ENCODE data around the gene OLFM4. TPM values are rescaled to one million over a fixed set of nuclear protein-coding genes. Genes with fewer than 3 reads are reported as not detected.

Gene OLFM4
- polyA plus RNA-seq, 2 of the 4 experiments (the other 2 are of a cell fraction), result not detected

DNA sequence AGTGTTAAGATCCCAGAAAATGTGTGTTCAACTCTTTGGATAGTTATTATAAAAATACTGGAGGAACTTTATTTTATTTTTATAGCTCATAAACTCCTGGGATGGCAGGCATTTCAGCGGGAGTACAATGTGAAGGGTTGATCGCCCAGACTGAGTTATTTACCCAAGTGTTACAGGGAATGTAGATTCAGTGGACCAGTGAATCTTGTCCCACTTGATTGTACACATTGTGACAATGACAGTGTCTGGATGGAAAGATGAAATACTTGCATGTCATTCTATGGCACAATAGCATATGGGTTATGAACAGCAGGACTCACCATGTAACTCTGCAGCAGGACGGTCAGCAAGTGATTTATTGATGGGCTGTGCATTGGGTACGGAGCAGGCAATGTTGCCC lies 20.3 kb downstream of the OLFM4 start:
- CTCF ChIA-PET, result no interaction called here
- no peak for TF ChIP-seq MYC (IDR thresholded peaks at IDR 0.05; ENCODE audit: borderline replicate concordance, low read length)
- POLR2A ChIA-PET, result no interaction called here
- no peak overlapping the region for H3K27ac ChIP-seq
- no peaks in the 10 kb centered on the region for H3K9me3 ChIP-seq
- H3K4me1 ChIP-seq, result no peaks in the 10 kb centered on the region
- no peak for ATAC-seq
- no peak overlapping the region for H3K4me3 ChIP-seq
- H3K4me2 ChIP-seq, result no peak overlapping the region
- WGBS (ENCODE audit: missing lambda C conversion rate), result 10% methylated on average over 4 of the region's 4 CpGs
- DNase-seq (ENCODE audit: low read depth in 1 of 2, low spot score in 1 of 2), result no peak
- no peak for FAIRE-seq

DNA sequence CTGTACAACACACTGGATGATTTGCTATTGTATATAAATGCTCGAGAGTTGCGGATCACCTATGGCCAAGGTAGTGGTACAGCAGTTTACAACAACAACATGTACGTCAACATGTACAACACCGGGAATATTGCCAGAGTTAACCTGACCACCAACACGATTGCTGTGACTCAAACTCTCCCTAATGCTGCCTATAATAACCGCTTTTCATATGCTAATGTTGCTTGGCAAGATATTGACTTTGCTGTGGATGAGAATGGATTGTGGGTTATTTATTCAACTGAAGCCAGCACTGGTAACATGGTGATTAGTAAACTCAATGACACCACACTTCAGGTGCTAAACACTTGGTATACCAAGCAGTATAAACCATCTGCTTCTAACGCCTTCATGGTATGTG lies 21.5 kb downstream of the OLFM4 start:
- POLR2A ChIA-PET, result no interaction called here
- H3K27ac ChIP-seq, result no peak overlapping the region
- no peak overlapping the region for H3K4me3 ChIP-seq
- ATAC-seq (no peak), DNase-seq (ENCODE audit: low read depth in 1 of 2, low spot score in 1 of 2) (no peak), FAIRE-seq (no peak)
- H3K9me3 ChIP-seq, result no peaks in the 10 kb centered on the region
- CTCF ChIA-PET, result no interaction called here
- no peak overlapping the region for H3K4me2 ChIP-seq
- TF ChIP-seq BHLHE40 (IDR thresholded peaks at IDR 0.05; ENCODE audit: low read depth, low read length), result no peak
- TF ChIP-seq, protein P1, sequence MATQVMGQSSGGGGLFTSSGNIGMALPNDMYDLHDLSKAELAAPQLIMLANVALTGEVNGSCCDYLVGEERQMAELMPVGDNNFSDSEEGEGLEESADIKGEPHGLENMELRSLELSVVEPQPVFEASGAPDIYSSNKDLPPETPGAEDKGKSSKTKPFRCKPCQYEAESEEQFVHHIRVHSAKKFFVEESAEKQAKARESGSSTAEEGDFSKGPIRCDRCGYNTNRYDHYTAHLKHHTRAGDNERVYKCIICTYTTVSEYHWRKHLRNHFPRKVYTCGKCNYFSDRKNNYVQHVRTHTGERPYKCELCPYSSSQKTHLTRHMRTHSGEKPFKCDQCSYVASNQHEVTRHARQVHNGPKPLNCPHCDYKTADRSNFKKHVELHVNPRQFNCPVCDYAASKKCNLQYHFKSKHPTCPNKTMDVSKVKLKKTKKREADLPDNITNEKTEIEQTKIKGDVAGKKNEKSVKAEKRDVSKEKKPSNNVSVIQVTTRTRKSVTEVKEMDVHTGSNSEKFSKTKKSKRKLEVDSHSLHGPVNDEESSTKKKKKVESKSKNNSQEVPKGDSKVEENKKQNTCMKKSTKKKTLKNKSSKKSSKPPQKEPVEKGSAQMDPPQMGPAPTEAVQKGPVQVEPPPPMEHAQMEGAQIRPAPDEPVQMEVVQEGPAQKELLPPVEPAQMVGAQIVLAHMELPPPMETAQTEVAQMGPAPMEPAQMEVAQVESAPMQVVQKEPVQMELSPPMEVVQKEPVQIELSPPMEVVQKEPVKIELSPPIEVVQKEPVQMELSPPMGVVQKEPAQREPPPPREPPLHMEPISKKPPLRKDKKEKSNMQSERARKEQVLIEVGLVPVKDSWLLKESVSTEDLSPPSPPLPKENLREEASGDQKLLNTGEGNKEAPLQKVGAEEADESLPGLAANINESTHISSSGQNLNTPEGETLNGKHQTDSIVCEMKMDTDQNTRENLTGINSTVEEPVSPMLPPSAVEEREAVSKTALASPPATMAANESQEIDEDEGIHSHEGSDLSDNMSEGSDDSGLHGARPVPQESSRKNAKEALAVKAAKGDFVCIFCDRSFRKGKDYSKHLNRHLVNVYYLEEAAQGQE (IDR thresholded peaks at IDR 0.05), result no peak
- TF ChIP-seq PHF8 (IDR thresholded peaks at IDR 0.05; ENCODE audit: borderline replicate concordance, low read depth), result no peak
- no peak for TF ChIP-seq RARB (CRISPR knock-in tag; IDR thresholded peaks at IDR 0.05)
- TF ChIP-seq, protein P2, sequence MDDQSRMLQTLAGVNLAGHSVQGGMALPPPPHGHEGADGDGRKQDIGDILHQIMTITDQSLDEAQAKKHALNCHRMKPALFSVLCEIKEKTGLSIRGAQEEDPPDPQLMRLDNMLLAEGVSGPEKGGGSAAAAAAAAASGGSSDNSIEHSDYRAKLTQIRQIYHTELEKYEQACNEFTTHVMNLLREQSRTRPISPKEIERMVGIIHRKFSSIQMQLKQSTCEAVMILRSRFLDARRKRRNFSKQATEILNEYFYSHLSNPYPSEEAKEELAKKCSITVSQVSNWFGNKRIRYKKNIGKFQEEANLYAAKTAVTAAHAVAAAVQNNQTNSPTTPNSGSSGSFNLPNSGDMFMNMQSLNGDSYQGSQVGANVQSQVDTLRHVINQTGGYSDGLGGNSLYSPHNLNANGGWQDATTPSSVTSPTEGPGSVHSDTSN (IDR thresholded peaks at IDR 0.05), result no peak
- no peak for TF ChIP-seq HOXA7 (CRISPR knock-in tag; IDR thresholded peaks at IDR 0.05)
- TF ChIP-seq HOXB13 (CRISPR knock-in tag; IDR thresholded peaks at IDR 0.05; ENCODE audit: low read depth), result no peak
- no peak for TF ChIP-seq ZSCAN20 (CRISPR knock-in tag; IDR thresholded peaks at IDR 0.05)
- no peak for TF ChIP-seq ZFP36 (IDR thresholded peaks at IDR 0.05; ENCODE audit: borderline replicate concordance, partially characterized antibody)
- no peak for TF ChIP-seq MAZ (IDR thresholded peaks at IDR 0.05; ENCODE audit: borderline replicate concordance, low read depth, low read length)
- TF ChIP-seq CHD2 (IDR thresholded peaks at IDR 0.05; ENCODE audit: low read length, partially characterized antibody), result no peak
- WGBS (ENCODE audit: missing lambda C conversion rate), result 12% methylated on average over 7 of the region's 7 CpGs
- no peaks in the 10 kb centered on the region for H3K4me1 ChIP-seq

DNA sequence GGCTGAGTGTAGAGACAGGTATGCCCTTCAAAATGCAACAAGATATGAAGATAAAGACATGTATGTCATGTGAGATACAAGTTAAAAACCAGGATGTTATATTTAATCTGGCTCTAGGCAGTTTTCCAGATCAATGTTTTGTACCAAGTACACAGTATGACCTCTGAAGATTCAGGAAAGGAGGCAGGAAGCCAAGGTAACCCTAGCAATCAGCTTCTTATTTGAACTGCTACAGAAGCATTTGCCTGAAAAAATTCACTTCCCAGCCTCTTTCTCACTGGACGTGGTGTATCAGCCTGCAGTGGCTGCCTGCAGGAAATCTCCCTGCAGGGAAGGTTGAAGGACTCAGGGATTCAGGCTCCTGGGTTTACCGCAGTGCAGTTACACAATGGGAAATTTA lies 24.1 kb downstream of the OLFM4 start:
- ChIA-PET POLR2A (no interaction called here), CTCF (no interaction called here)
- WGBS (ENCODE audit: missing lambda C conversion rate), result 0% methylated on average over 2 of the region's 2 CpGs
- TF ChIP-seq, protein P3, sequence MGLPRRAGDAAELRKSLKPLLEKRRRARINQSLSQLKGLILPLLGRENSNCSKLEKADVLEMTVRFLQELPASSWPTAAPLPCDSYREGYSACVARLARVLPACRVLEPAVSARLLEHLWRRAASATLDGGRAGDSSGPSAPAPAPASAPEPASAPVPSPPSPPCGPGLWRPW (IDR thresholded peaks at IDR 0.05), result no peak
- TF ChIP-seq MAFK (IDR thresholded peaks at IDR 0.05; ENCODE audit: partially characterized antibody) (no peak), HOXA7 (CRISPR knock-in tag; IDR thresholded peaks at IDR 0.05) (no peak), CBX2 (IDR thresholded peaks at IDR 0.05; ENCODE audit: borderline replicate concordance, low read depth) (no peak)
- no peak for DNase-seq (ENCODE audit: low read depth in 1 of 2, low spot score in 1 of 2)
- no peak for ATAC-seq
- FAIRE-seq, result no peak
- H3K9me3 ChIP-seq, result no peaks in the 10 kb centered on the region
- no peak overlapping the region for H3K4me2 ChIP-seq
- H3K4me1 ChIP-seq, result no peaks in the 10 kb centered on the region
- H3K4me3 ChIP-seq, result no peak overlapping the region
- no peak overlapping the region for H3K27ac ChIP-seq

DNA sequence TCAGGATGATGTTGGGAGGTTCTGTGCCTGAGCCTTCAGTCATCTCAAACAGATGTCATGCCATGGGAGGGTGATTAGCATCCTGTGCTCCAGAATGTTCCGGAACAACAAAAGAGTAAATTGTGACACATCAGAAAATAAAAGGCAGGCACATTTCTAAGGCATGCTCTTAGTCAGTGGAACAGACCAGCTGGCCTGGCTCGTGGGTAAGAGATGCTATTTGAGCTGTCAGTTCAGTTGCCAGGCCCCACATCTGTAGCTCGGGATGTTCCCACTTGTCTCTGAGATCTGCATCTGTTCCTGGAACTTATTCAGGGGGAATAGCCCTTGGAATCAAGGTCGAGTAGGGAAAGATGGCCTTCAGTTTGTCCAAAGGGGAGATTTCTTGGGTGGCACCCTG lies 26.0 kb downstream of the OLFM4 start:
- Histone ChIP-seq H3K4me2 (no peak overlapping the region), H3K4me3 (no peak overlapping the region), H3K9me3 (no peaks in the 10 kb centered on the region), H3K4me1 (no peaks in the 10 kb centered on the region), H3K27ac (no peak overlapping the region)
- TF ChIP-seq HOXB5 (CRISPR knock-in tag; IDR thresholded peaks at IDR 0.05) (no peak), JUNB (IDR thresholded peaks at IDR 0.05) (no peak), RARB (CRISPR knock-in tag; IDR thresholded peaks at IDR 0.05) (no peak), SREBF2 (IDR thresholded peaks at IDR 0.05) (no peak), EP300 (IDR thresholded peaks at IDR 0.05) (no peak), CHD2 (IDR thresholded peaks at IDR 0.05; ENCODE audit: low read length, partially characterized antibody) (no peak)
- TF ChIP-seq, protein P4, sequence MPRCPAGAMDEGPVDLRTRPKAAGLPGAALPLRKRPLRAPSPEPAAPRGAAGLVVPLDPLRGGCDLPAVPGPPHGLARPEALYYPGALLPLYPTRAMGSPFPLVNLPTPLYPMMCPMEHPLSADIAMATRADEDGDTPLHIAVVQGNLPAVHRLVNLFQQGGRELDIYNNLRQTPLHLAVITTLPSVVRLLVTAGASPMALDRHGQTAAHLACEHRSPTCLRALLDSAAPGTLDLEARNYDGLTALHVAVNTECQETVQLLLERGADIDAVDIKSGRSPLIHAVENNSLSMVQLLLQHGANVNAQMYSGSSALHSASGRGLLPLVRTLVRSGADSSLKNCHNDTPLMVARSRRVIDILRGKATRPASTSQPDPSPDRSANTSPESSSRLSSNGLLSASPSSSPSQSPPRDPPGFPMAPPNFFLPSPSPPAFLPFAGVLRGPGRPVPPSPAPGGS (IDR thresholded peaks at IDR 0.05), result no peak
- no peak for DNase-seq (ENCODE audit: low read depth in 1 of 2, low spot score in 1 of 2)
- no peak for ATAC-seq
- ChIA-PET CTCF (interaction anchor here (0.7 kb wide), 1 partner anchor 9 kb away, joined by 3 read pairs; no protein-coding TSS in a partner anchor), POLR2A (interaction anchor here (0.6 kb wide), 1 partner anchor 36 kb away, joined by 3 read pairs; no protein-coding TSS in a partner anchor)
- FAIRE-seq, result no peak
- WGBS (ENCODE audit: missing lambda C conversion rate), result 0% methylated on average over 3 of the region's 4 CpGs
